ENCODE data around the gene TMEFF1. TPM values are rescaled to one million over a fixed set of nuclear protein-coding genes. Genes with fewer than 3 reads are reported as not detected.

Gene TMEFF1
- total RNA-seq, 1 donor from 2014 or later = 0.14 TPM

Other genes starting within 250 kb of the TMEFF1 start
- gene TEX10, start 120.2 kb upstream of the TMEFF1 start, total RNA-seq = 7.5 TPM
- 18.6 TPM for gene MSANTD3, start 46.0 kb upstream of the TMEFF1 start, total RNA-seq
- 79.3 TPM for gene CAVIN4, start 104.9 kb downstream of the TMEFF1 start, total RNA-seq